Stomach (tissue), 9 donors: ENCODE results near the gene KIAA0513. TPM values are rescaled to one million over a fixed set of nuclear protein-coding genes. Genes with fewer than 3 reads are reported as not detected.

Experiments used
- DNase-seq, 2 donors: peaks; one replicate each; pipeline versions ENCODE4 v3.0.0 to v3.0.0-alpha.2; 2013 to 2019
- H3K27ac ChIP-seq, 5 donors: fragments of 200-600 bp in 4 of 5; sonication (generic) in 4 of 5; one replicate each; pipeline ENCODE4 v1.5.1; 2013 to 2019; ENCODE audit warnings: mild to moderate bottlenecking in 1 of 5, moderate library complexity in 1 of 5
- H3K27me3 ChIP-seq, 3 donors: fragments of 200-600 bp; sonication (generic); one replicate each; pipeline ENCODE4 v1.5.1; 2017 to 2019; ENCODE audit warnings: mixed run types in 1 of 3
- H3K36me3 ChIP-seq, 4 donors: fragments of 200-600 bp; sonication (generic); 1 replicate in 3 of 4; 2 replicates in 1 of 4; pipeline ENCODE4 v1.5.1; 2016 to 2019
- H3K4me1 ChIP-seq, 4 donors: fragments of 200-600 bp; sonication (generic); one replicate each; pipeline ENCODE4 v1.5.1; 2016 to 2019
- H3K4me3 ChIP-seq, 4 donors: fragments of 200-600 bp; sonication (generic) in 3 of 4; one replicate each; pipeline ENCODE4 v1.5.1; 2016 to 2019; ENCODE audit warnings: mild to moderate bottlenecking in 1 of 4
- H3K9me3 ChIP-seq, 4 donors: fragments of 200-600 bp; sonication (generic); one replicate each; pipeline ENCODE4 v1.5.1; 2016 to 2019
- CTCF ChIP-seq, 7 experiments: fragments of 450-650 bp in 4 of 7; fragments of 200-600 bp in 3 of 7; sonication (generic) in 3 of 7; IDR thresholded peaks; one replicate each; pipeline ENCODE4 v1.5.1; 2016 to 2019; ENCODE audit warnings: antibody characterized with exemption in 7 of 7, control low read depth in 2 of 7, mild to moderate bottlenecking in 1 of 7
- EP300 ChIP-seq: sonication (generic); formaldehyde crosslinking; IDR thresholded peaks from one replicate; pipeline ENCODE4 v1.6.1; 2017; ENCODE audit warnings: antibody characterized with exemption
- POLR2A ChIP-seq, 4 donors: fragments of 450-650 bp; IDR thresholded peaks; one replicate each; pipeline ENCODE4 v1.6.1; 2016; ENCODE audit warnings: antibody characterized with exemption in 4 of 4, control low read depth in 2 of 4, mild to moderate bottlenecking in 1 of 4, moderate library complexity in 1 of 4
- POLR2AphosphoS5 ChIP-seq, 3 donors: sonication (generic); formaldehyde crosslinking; IDR thresholded peaks; one replicate each; pipeline ENCODE4 v1.6.1; 2016; ENCODE audit warnings: antibody characterized with exemption in 3 of 3
- WGBS, 5 donors: extraction: QIAGEN DNeasy Blood & Tissue Kit in 3 of 5; methylation state at CpG; one replicate each; pipeline versions ENCODE4 v1.1.5 to v1.1.7; 2013 to 2018; 5-methylcytosine and 5-hydroxymethylcytosine counted together
- intact Hi-C: fragments of 100-400 bp; cut with DNase I; formaldehyde crosslinking; loops from one replicate; pipeline ENCODE4 v1.15.1; 2023; ENCODE audit warnings: low total_unique reads
- polyA plus RNA-seq, 3 donors: library from polyadenylated mRNA; stranded (reverse); fragments of 200-250 nt; gene quantifications; one replicate each; pipeline ENCODE4 v1.2.3, GENCODE V29; 2013
- total RNA-seq, 5 donors: library from RNA; depleted of rRNA; stranded (reverse); fragments of >200 nt; gene quantifications; one replicate each; pipeline versions ENCODE4 v1.1.0 to v1.2.3, GENCODE V29; 2014 to 2016
- donor health status: healthy with polysubstance abuse.
- donor health status: Bipolar disorder and iron deficiency.
- donor health status: healthy.

The KIAA0513 gene
- total and polyA plus RNA-seq, 8 donors: 3.6 to 40.6 (median 14.9) TPM

- Histone ChIP-seq H3K4me1 (peaks cover 0 to 52% (median 35%) of the 10 kb centered on the region in 4 donors), H3K27ac (no peak overlapping the region), H3K9me3 (no peaks in the 10 kb centered on the region), H3K27me3 (no peaks in the 10 kb centered on the region), H3K36me3 (peaks cover 0 to 40% (median 32%) of the 10 kb centered on the region in 4 donors), H3K4me3 (no peak overlapping the region)
- 87 to 98% (median 93%) methylated on average over 14 to 17 of the region's 17 CpGs for WGBS, 5 donors
- no peak for DNase-seq
- intact Hi-C loops: no loop called here
- TF ChIP-seq CTCF (IDR thresholded peaks at IDR 0.05): no peak
- TF ChIP-seq EP300: no peak
- TF ChIP-seq POLR2AphosphoS5 (IDR thresholded peaks at IDR 0.05): no peak
- TF ChIP-seq POLR2A (IDR thresholded peaks at IDR 0.05): no peak
Measured at GRCh38 chr16:85033171-85033570, 5.6 kb downstream of the KIAA0513 start.

DNA sequence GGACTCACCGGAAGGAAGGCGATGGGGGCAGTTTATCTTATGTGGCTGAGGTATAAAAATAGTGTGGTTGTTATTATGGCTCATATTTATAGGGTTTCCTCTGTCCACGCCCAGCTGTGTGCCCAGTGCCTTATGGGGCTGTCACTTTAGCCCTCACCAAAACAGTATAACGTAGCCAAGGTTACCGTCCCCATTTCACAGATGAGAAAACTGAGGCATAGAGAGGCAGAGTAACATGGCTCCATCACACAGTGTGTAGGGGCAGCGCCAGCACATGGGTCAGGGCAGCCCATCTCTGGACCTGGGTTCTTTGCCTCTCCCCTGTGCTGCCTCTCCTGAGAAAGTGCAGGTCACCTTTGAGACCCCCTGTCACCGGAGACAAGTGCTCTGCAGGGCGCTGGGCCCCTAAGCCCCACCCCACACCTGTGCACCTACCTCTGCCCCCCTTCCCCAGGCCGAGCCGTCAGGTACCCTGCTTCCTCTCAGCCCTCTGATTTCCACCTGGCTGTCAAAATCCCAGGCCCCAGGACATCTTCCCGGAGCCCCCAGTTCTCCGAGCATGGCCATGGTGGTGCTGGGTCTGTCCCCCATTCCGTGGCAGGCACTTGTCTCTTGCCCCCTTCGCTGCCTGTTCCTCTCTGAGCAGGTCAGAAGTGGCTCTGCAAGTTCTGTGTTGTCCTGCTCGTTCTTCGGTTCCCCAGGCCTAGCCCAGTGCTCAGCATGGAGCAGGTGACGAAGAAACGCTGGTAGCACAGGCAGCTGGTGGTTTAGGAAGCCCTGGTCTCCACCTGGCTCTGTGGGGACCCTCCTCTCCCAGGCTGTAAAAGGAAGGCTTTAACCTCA, 7.2 kb downstream of the KIAA0513 start:
- TF ChIP-seq CTCF (IDR thresholded peaks at IDR 0.05): no peak
- no peak for TF ChIP-seq EP300
- no peak for TF ChIP-seq POLR2AphosphoS5 (IDR thresholded peaks at IDR 0.05)
- no peak for TF ChIP-seq POLR2A (IDR thresholded peaks at IDR 0.05)
- Histone ChIP-seq H3K4me3 (no peak overlapping the region), H3K36me3 (peaks cover 0 to 42% (median 33%) of the 10 kb centered on the region in 4 donors), H3K27me3 (no peaks in the 10 kb centered on the region), H3K9me3 (no peaks in the 10 kb centered on the region), H3K27ac (no peak overlapping the region), H3K4me1 (peaks cover 0 to 36% (median 19%) of the 10 kb centered on the region in 4 donors)
- DNase-seq: no peak
- 86 to 94% (median 87%) methylated on average over 17 to 18 of the region's 18 CpGs for WGBS, 5 donors
- intact Hi-C loops: no loop called here

DNA sequence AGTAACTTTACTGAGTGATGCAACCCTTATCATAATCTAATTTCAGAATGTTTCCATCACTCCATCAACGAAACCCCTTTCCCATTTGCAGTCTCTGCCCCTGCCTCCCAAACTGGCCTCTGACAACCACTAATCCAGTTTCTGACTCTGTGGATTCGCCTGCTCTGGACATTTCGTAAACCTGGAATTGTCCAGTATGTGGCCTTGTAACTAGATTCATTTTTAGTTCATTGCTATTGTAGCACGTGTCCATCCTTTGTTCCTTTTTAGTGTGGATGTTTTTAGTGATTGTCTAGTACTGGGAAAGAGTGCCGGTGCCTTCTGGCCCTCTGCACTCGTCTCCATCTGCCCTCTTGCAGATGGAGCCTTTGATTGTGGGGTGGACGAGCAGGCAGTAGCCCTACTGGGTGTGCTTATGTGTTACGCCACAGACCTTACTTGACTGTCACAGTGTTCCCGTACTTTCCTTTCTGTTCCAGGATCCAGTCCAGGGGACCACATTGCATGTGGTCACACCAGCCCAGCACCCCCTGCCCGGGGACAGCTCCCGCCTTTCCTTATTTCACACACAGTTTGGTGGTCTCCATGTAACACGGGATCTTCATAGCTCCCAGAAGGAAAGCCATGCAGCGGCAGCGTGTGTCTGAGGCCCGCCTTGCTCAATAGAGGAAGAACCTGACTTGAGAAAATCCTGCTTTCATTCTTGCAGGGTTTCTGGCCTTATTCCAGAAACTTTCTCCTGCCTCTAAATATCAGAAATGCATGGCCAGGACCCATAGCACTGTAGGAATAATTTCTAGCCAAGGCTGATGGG, 8.8 kb downstream of the KIAA0513 start:
- H3K4me1 ChIP-seq: peaks cover 0 to 27% (median 17%) of the 10 kb centered on the region in 4 donors
- H3K9me3 ChIP-seq: no peaks in the 10 kb centered on the region
- H3K27me3 ChIP-seq: no peaks in the 10 kb centered on the region
- peak overlapping the region in 4 of 5 donors; percentile 38 to 66 (median 60) for H3K27ac ChIP-seq
- no peak overlapping the region for H3K4me3 ChIP-seq
- intact Hi-C loops: no loop called here
- H3K36me3 ChIP-seq: peaks cover 0 to 46% (median 32%) of the 10 kb centered on the region in 4 donors
- 75 to 84% (median 84%) methylated on average over 13 to 15 of the region's 15 CpGs for WGBS, 5 donors
- no peak for DNase-seq
- TF ChIP-seq EP300 (no peak), POLR2A (IDR thresholded peaks at IDR 0.05) (no peak), CTCF (IDR thresholded peaks at IDR 0.05) (no peak), POLR2AphosphoS5 (IDR thresholded peaks at IDR 0.05) (no peak)

- peaks cover 0 to 27% (median 19%) of the 10 kb centered on the region in 4 donors for H3K4me1 ChIP-seq
- peaks cover 0 to 40% (median 26%) of the 10 kb centered on the region in 4 donors for H3K36me3 ChIP-seq
- H3K27ac ChIP-seq: peak overlapping the region in 4 of 5 donors; percentile 38 to 66 (median 60)
- WGBS, 5 donors: 82 to 91% (median 84%) methylated on average over 7 of the region's 7 CpGs
- no peaks in the 10 kb centered on the region for H3K27me3 ChIP-seq
- H3K9me3 ChIP-seq: no peaks in the 10 kb centered on the region
- DNase-seq: no peak
- H3K4me3 ChIP-seq: no peak overlapping the region
- no peak for TF ChIP-seq EP300
- no peak for TF ChIP-seq CTCF (IDR thresholded peaks at IDR 0.05)
- TF ChIP-seq POLR2AphosphoS5 (IDR thresholded peaks at IDR 0.05): peak in 2 of 3 donors; percentile 26 to 72
- no peak for TF ChIP-seq POLR2A (IDR thresholded peaks at IDR 0.05)
- intact Hi-C loops: no loop called here
Measured at GRCh38 chr16:85037050-85037410, 9.4 kb downstream of the KIAA0513 start.
